Neural progenitor cell (in vitro differentiated cells): Measurements from ENCODE around the gene GLIPR2.

Experiments used
- CTCF ChIP-seq: fragments of 200-600 bp; sonication (generic); IDR thresholded peaks from 2 replicates; pipeline ENCODE4 v1.5.1; 2017; ENCODE audit warnings: antibody characterized with exemption, mild to moderate bottlenecking
- EZH2 ChIP-seq: fragments of 200-600 bp; sonication (generic); IDR thresholded peaks from 2 replicates; pipeline ENCODE4 v1.6.1; 2017; ENCODE audit warnings: antibody characterized with exemption, mild to moderate bottlenecking, moderate library complexity
- EZH2phosphoT487 ChIP-seq: fragments of 200-600 bp; sonication (generic); IDR thresholded peaks from 2 replicates; pipeline ENCODE4 v1.6.1; 2017; ENCODE audit warnings: antibody characterized with exemption

- TF ChIP-seq CTCF, result no peak
- TF ChIP-seq EZH2, result no peak
- TF ChIP-seq EZH2phosphoT487, result no peak
These were observed 27.2 kb downstream of the GLIPR2 start for GRCh38 chr9:36163786-36164170.
